Tongue (tissue), 2 donors: ENCODE data around the gene ZNF446. TPM values are rescaled to one million over a fixed set of nuclear protein-coding genes. Genes with fewer than 3 reads are reported as not detected.

Experiments
- small RNA-seq: library from RNA; depleted of rRNA; stranded (forward); fragments of <200 nt; gene quantifications from one replicate; pipeline ENCODE3, GENCODE V24; 2014; ENCODE audit warnings: low replicate concordance
- total RNA-seq: library from RNA; depleted of rRNA; stranded (reverse); fragments of >200 nt; gene quantifications from one replicate; pipeline ENCODE4 v1.2.3, GENCODE V29; 2014

ZNF446 gene
- total RNA-seq, 1 donor from 2014 or later: 8.9 TPM

Small RNA genes within 50 kb of the gene (small RNA-seq; reads per million reads assigned to genes)
- gene RN7SL693P: not detected
- not detected for gene RNU6-1337P

Other genes starting within 250 kb of the ZNF446 start
- 34.2 TPM for gene ZNF544, start 247.4 kb upstream of the ZNF446 start, total RNA-seq
- gene ZNF8, start 197.4 kb upstream of the ZNF446 start, total RNA-seq: 9.5 TPM
- gene ERVK3-1, start 171.0 kb upstream of the ZNF446 start, total RNA-seq: 37.8 TPM
- 2.5 TPM for gene ZSCAN22, start 149.4 kb upstream of the ZNF446 start, total RNA-seq
- gene A1BG, start 122.9 kb upstream of the ZNF446 start, total RNA-seq: 5.7 TPM
- gene ZNF497, start 113.6 kb upstream of the ZNF446 start, total RNA-seq: 4.9 TPM
- gene ZNF837, start 95.3 kb upstream of the ZNF446 start, total RNA-seq: 1.5 TPM
- gene RPS5, start 89.1 kb upstream of the ZNF446 start, total RNA-seq: 1,593 TPM
- not detected for gene RNF225, start 80.7 kb upstream of the ZNF446 start, total RNA-seq
- gene ZNF584, start 67.7 kb upstream of the ZNF446 start, total RNA-seq: 11.0 TPM
- 7.0 TPM for gene ZNF132, start 36.2 kb upstream of the ZNF446 start, total RNA-seq
- 5.9 TPM for gene ZNF324B, start 24.7 kb upstream of the ZNF446 start, total RNA-seq
- gene ZNF324, start 9.3 kb upstream of the ZNF446 start, total RNA-seq: 16.5 TPM
- gene SLC27A5, start 35.6 kb downstream of the ZNF446 start, total RNA-seq: 1.3 TPM
- 3.7 TPM for gene ZBTB45, start 43.5 kb downstream of the ZNF446 start, total RNA-seq
- gene TRIM28, start 67.7 kb downstream of the ZNF446 start, total RNA-seq: 251 TPM
- gene CHMP2A, start 78.8 kb downstream of the ZNF446 start, total RNA-seq: 49.4 TPM
- 37.5 TPM for gene UBE2M, start 82.3 kb downstream of the ZNF446 start, total RNA-seq
- gene MZF1, start 97.0 kb downstream of the ZNF446 start, total RNA-seq: 21.6 TPM